Left lung (tissue), 10 donors: ENCODE data around the gene NKX2-2. TPM values are rescaled to one million over a fixed set of nuclear protein-coding genes. Genes with fewer than 3 reads are reported as not detected.

Experiments
- ATAC-seq: fragments of 200-7000 bp; cut with Tn5 transposase; one replicate; pipeline ENCODE4 v1.9.1; 2020; ENCODE audit warnings: moderate library complexity
- DNase-seq, 4 donors: peaks; one replicate each; pipeline ENCODE4 v3.0.0-alpha.2; 2013 to 2020
- H3K27ac ChIP-seq, 2 donors: fragments of 200-600 bp; sonication (generic) in 1 of 2; one replicate each; pipeline versions ENCODE4 v1.5.0 to v1.8.0; 2020 to 2021
- H3K27me3 ChIP-seq, 2 donors: fragments of 200-600 bp; sonication (generic) in 1 of 2; one replicate each; pipeline versions ENCODE4 v1.5.0 to v1.8.0; 2020 to 2021
- H3K36me3 ChIP-seq, 2 donors: fragments of 200-600 bp; sonication (generic) in 1 of 2; one replicate each; pipeline versions ENCODE4 v1.5.0 to v1.8.0; 2020 to 2021
- H3K4me1 ChIP-seq, 2 donors: fragments of 200-600 bp; one replicate each; pipeline ENCODE4 v1.8.0; 2021
- H3K4me3 ChIP-seq, 2 donors: fragments of 200-600 bp; sonication (generic) in 1 of 2; one replicate each; pipeline versions ENCODE4 v1.5.0 to v1.8.0; 2020 to 2021; ENCODE audit warnings: mild to moderate bottlenecking in 1 of 2
- H3K9me3 ChIP-seq, 2 donors: fragments of 200-600 bp; sonication (generic) in 1 of 2; one replicate each; pipeline versions ENCODE4 v1.5.0 to v1.8.0; 2020 to 2021
- CTCF ChIP-seq, 2 donors: fragments of 200-600 bp; sonication (generic) in 1 of 2; IDR thresholded peaks; one replicate each; pipeline versions ENCODE4 v1.5.0 to v1.8.0; 2021; ENCODE audit warnings: antibody characterized with exemption in 2 of 2
- intact Hi-C, 2 donors: fragments of 100-400 bp; cut with DNase I; formaldehyde crosslinking; loops; one replicate each; pipeline versions ENCODE4 v1.11.2 to v1.14.2; 2022
- polyA plus RNA-seq, 6 donors: library from polyadenylated mRNA; unstranded; fragments of 120-200 nt; gene quantifications; one replicate each; pipeline ENCODE4 v1.2.1, GENCODE V29; 2013; ENCODE audit not compliant: insufficient read length in 6 of 6
- total RNA-seq, 2 donors: library from RNA; stranded (reverse); fragmentation: NEBNext Ultra II Directional; extraction: Animal tissue kit (Norgen Biotek cat#: 25700); gene quantifications; one replicate each; pipeline ENCODE4 v1.2.1, GENCODE V29; 2021
- donor health status: DM: no; HTN: yes; CAD: no.
- donor health status: DM: no; HTN: no; CAD: no.

The NKX2-2 gene
- total and polyA plus RNA-seq, 8 donors, result 0.11 to 0.24 (median 0.15) TPM; not detected in 2

- ATAC-seq (no peak), DNase-seq (no peak)
- H3K4me1 ChIP-seq, result no peaks in the 10 kb centered on the region
- H3K27ac ChIP-seq, result no peak overlapping the region
- intact Hi-C loops, result no loop called here
- no peak overlapping the region for H3K4me3 ChIP-seq
- no peak for TF ChIP-seq CTCF (IDR thresholded peaks at IDR 0.05)
- H3K36me3 ChIP-seq, result no peaks in the 10 kb centered on the region
- H3K27me3 ChIP-seq, result peaks cover 0 to 60% of the 10 kb centered on the region in 2 donors
- H3K9me3 ChIP-seq, result no peaks in the 10 kb centered on the region
Measured at GRCh38 chr20:21555470-21556120, 41.7 kb upstream of the NKX2-2 start.

- DNase-seq (no peak), ATAC-seq (no peak)
- Histone ChIP-seq H3K36me3 (no peaks in the 10 kb centered on the region), H3K9me3 (no peaks in the 10 kb centered on the region), H3K4me3 (no peak overlapping the region), H3K27me3 (peaks cover 0 to 54% of the 10 kb centered on the region in 2 donors), H3K4me1 (no peaks in the 10 kb centered on the region), H3K27ac (no peak overlapping the region)
- TF ChIP-seq CTCF (IDR thresholded peaks at IDR 0.05), result no peak
- intact Hi-C loops, result no loop called here
Measured at GRCh38 chr20:21554985-21555384, 41.1 kb upstream of the NKX2-2 start.

GRCh38 chr20:21554376-21554890, 40.6 kb upstream of the NKX2-2 start:
- DNase-seq (no peak), ATAC-seq (no peak)
- Histone ChIP-seq H3K9me3 (no peaks in the 10 kb centered on the region), H3K27me3 (peaks cover 0 to 52% of the 10 kb centered on the region in 2 donors), H3K4me3 (no peak overlapping the region), H3K27ac (no peak overlapping the region), H3K36me3 (no peaks in the 10 kb centered on the region), H3K4me1 (no peaks in the 10 kb centered on the region)
- no peak for TF ChIP-seq CTCF (IDR thresholded peaks at IDR 0.05)
- intact Hi-C loops, result no loop called here

- no peaks in the 10 kb centered on the region for H3K36me3 ChIP-seq
- intact Hi-C loops, result no loop called here
- no peak for DNase-seq
- no peaks in the 10 kb centered on the region for H3K4me1 ChIP-seq
- no peaks in the 10 kb centered on the region for H3K9me3 ChIP-seq
- no peak overlapping the region for H3K27ac ChIP-seq
- ATAC-seq, result no peak
- no peak for TF ChIP-seq CTCF (IDR thresholded peaks at IDR 0.05)
- H3K27me3 ChIP-seq, result peaks cover 0 to 57% of the 10 kb centered on the region in 2 donors
- no peak overlapping the region for H3K4me3 ChIP-seq
Measured at GRCh38 chr20:21550587-21550986, 36.7 kb upstream of the NKX2-2 start.

GRCh38 chr20:21548390-21549035, 34.6 kb upstream of the NKX2-2 start:
- peaks cover 0 to 55% of the 10 kb centered on the region in 2 donors for H3K27me3 ChIP-seq
- intact Hi-C loops, result no loop called here
- no peak for TF ChIP-seq CTCF (IDR thresholded peaks at IDR 0.05)
- DNase-seq (no peak), ATAC-seq (no peak)
- no peaks in the 10 kb centered on the region for H3K9me3 ChIP-seq
- H3K36me3 ChIP-seq, result no peaks in the 10 kb centered on the region
- H3K27ac ChIP-seq, result no peak overlapping the region
- no peak overlapping the region for H3K4me3 ChIP-seq
- H3K4me1 ChIP-seq, result no peaks in the 10 kb centered on the region
